Natural killer cell (primary cell): ENCODE measurements around the gene MYOF. TPM values are rescaled to one million over a fixed set of nuclear protein-coding genes. Genes with fewer than 3 reads are reported as not detected.

Experiments used
- ATAC-seq, 3 donors: fragments of 150-1000 bp in 2 of 3; fragments of 200-7000 bp in 1 of 3; cut with Tn5 transposase; 1 replicate in 1 of 3; 2 replicates in 2 of 3; pipeline ENCODE4 v1.10.0; 2021; ENCODE audit warnings: mild to moderate bottlenecking in 2 of 3, moderate library complexity in 2 of 3
- DNase-seq, 2 donors: peaks; one replicate each; pipeline versions ENCODE4 v3.0.0 to v3.0.0-alpha.2; 2013 to 2021; ENCODE audit warnings: mixed read lengths in 1 of 2
- H3K27ac ChIP-seq: one replicate; pipeline ENCODE4 v1.5.1; 2013; ENCODE audit warnings: mild to moderate bottlenecking, low read length
- H3K27me3 ChIP-seq: one replicate; pipeline ENCODE4 v1.6.1; 2013; ENCODE audit warnings: low read length; ENCODE audit not compliant: control insufficient read depth, insufficient read depth
- H3K36me3 ChIP-seq: one replicate; pipeline ENCODE4 v1.6.1; 2013; ENCODE audit warnings: low read length; ENCODE audit not compliant: control insufficient read depth, insufficient read depth
- H3K4me1 ChIP-seq: one replicate; pipeline ENCODE4 v1.6.1; 2013; ENCODE audit warnings: low read length; ENCODE audit not compliant: control insufficient read depth, insufficient read depth
- H3K4me3 ChIP-seq: one replicate; pipeline ENCODE4 v1.5.1; 2013; ENCODE audit warnings: low read length
- H3K9me3 ChIP-seq: one replicate; pipeline ENCODE4 v1.6.1; 2013; ENCODE audit warnings: low read length; ENCODE audit not compliant: control insufficient read depth, insufficient read depth
- H3K27ac Mint-ChIP-seq, 2 donors: one replicate each; pipeline ENCODE4 v1.8.0; 2022; ENCODE audit warnings: mild to moderate bottlenecking in 2 of 2, mixed read lengths in 2 of 2, moderate library complexity in 1 of 2
- H3K27me3 Mint-ChIP-seq, 2 donors: one replicate each; pipeline ENCODE4 v1.8.0; 2022; ENCODE audit warnings: low read depth in 2 of 2, mixed read lengths in 2 of 2
- H3K36me3 Mint-ChIP-seq: one replicate; pipeline ENCODE4 v1.8.0; 2022; ENCODE audit warnings: mixed read lengths
- H3K4me1 Mint-ChIP-seq, 2 donors: one replicate each; pipeline ENCODE4 v1.8.0; 2022; ENCODE audit warnings: mixed read lengths in 2 of 2
- H3K4me3 Mint-ChIP-seq: one replicate; pipeline ENCODE4 v1.8.0; 2022; ENCODE audit warnings: mild to moderate bottlenecking, moderate library complexity, mixed read lengths
- H3K9me3 Mint-ChIP-seq, 2 donors: one replicate each; pipeline ENCODE4 v1.8.0; 2022; ENCODE audit warnings: mixed read lengths in 2 of 2
- CTCF ChIP-seq: fragments of 200-600 bp; IDR thresholded peaks from one replicate; pipeline ENCODE4 v1.8.0; 2022; ENCODE audit warnings: antibody characterized with exemption
- WGBS: methylation state at CpG from one replicate; pipeline ENCODE4 v1.1.7; 2013; ENCODE audit warnings: missing lambda C conversion rate; ENCODE audit not compliant: insufficient coverage; 5-methylcytosine and 5-hydroxymethylcytosine counted together
- intact Hi-C: fragments of 100-400 bp; cut with micrococcal nuclease; formaldehyde crosslinking; loops from one replicate; pipeline ENCODE4 v1.14.2; 2022
- total RNA-seq, 4 donors: library from RNA; stranded (reverse); fragments of 120-200 nt in 1 of 4; gene quantifications; one replicate each; pipeline versions ENCODE4 v1.2.3 to v1.2.4, GENCODE V29; 2013 to 2022

MYOF gene
- total RNA-seq, 3 donors from 2014 or later (not counting 1 experiment from before 2014, with no cell fraction given) = 2.0 to 9.7 (median 2.9) TPM

DNA sequence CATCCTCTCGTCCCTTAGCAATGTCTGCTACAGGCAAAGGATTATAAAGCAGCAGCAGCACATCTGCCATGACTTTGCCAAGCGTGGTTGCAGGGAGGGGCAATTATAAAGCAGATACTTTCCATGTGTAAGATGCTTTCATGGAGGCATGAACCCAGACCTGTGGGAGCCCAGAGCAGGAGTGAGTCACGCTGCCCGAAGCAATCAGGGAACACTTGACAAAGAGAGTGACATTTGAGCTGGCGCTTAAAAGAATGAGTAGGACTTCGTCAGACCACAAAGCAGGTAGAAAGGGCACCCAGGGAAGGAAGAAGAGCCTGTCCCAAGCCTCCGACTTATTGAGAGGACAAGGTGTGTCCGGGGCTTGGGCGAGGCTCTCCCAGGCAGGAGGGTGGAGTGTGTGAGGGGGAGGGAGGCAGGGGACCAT, 147.2 kb downstream of the MYOF start:
- H3K27me3 ChIP-seq = no peaks in the 10 kb centered on the region
- Mint-ChIP-seq H3K9me3 (no peaks in the 10 kb centered on the region), H3K4me3 (no peak overlapping the region), H3K4me1 (no peaks in the 10 kb centered on the region), H3K27me3 (peaks cover 0 to 6% of the 10 kb centered on the region in 2 donors), H3K27ac (no peak overlapping the region), H3K36me3 (no peaks in the 10 kb centered on the region)
- no peak for TF ChIP-seq CTCF
- WGBS = 94% methylated on average over 9 of the region's 9 CpGs
- H3K9me3 ChIP-seq = no peaks in the 10 kb centered on the region
- H3K4me3 ChIP-seq = no peak overlapping the region
- ATAC-seq (no peak), DNase-seq (no peak)
- intact Hi-C loops = no loop called here
- no peaks in the 10 kb centered on the region for H3K4me1 ChIP-seq
- no peaks in the 10 kb centered on the region for H3K36me3 ChIP-seq
- no peak overlapping the region for H3K27ac ChIP-seq

- no peak for DNase-seq
- Mint-ChIP-seq H3K36me3 (no peaks in the 10 kb centered on the region), H3K4me1 (no peaks in the 10 kb centered on the region), H3K9me3 (no peaks in the 10 kb centered on the region), H3K27ac (no peak overlapping the region), H3K27me3 (peaks cover 0 to 6% of the 10 kb centered on the region in 2 donors), H3K4me3 (no peak overlapping the region)
- no peak for ATAC-seq
- H3K27me3 ChIP-seq = no peaks in the 10 kb centered on the region
- H3K9me3 ChIP-seq = no peaks in the 10 kb centered on the region
- no peaks in the 10 kb centered on the region for H3K36me3 ChIP-seq
- intact Hi-C loops = no loop called here
- WGBS = 89% methylated on average over 3 of the region's 3 CpGs
- H3K4me1 ChIP-seq = no peaks in the 10 kb centered on the region
- TF ChIP-seq CTCF = no peak
- H3K4me3 ChIP-seq = no peak overlapping the region
- H3K27ac ChIP-seq = no peak overlapping the region
These were observed 148.0 kb downstream of the MYOF start for GRCh38 chr10:93334181-93334580.

DNA sequence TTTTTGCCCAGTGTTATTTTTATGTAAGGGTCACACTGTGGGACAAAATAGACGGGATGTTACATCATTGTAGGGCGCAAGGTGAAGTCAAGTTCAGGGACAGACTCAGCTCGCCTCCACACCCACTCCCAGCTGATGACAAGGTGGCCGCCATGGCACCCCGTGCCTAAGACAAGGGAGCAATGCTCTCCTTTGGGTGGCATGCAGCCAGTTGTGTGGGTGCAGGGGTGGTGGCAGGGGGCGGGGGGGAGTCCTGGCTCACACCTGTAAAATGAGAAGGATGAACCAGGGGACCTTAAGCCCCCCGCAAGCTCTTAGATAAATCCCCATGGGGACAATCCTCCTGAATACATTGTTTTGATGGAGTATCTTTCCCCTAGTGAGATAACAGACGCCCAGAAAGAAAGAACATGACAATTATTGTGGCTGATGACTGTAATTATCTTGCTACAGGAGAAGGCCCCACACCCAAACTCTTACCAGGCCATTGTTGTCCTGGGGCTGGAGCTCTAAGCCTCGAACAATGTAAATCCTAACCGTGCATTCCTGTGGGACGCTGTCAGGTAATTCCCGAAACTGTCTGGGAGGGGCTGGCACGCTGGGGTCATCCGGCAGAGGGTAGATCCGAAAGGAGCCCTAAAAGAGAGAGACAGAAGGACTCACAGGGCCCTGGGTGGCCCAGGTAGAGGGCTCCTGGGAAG, 148.7 kb downstream of the MYOF start:
- Mint-ChIP-seq H3K4me3 (no peak overlapping the region), H3K9me3 (no peaks in the 10 kb centered on the region), H3K36me3 (no peaks in the 10 kb centered on the region), H3K27ac (no peak overlapping the region), H3K4me1 (no peaks in the 10 kb centered on the region), H3K27me3 (peaks cover 0 to 3% of the 10 kb centered on the region in 2 donors)
- no peaks in the 10 kb centered on the region for H3K27me3 ChIP-seq
- H3K27ac ChIP-seq = no peak overlapping the region
- DNase-seq (no peak), ATAC-seq (no peak)
- no peaks in the 10 kb centered on the region for H3K9me3 ChIP-seq
- no peaks in the 10 kb centered on the region for H3K4me1 ChIP-seq
- no peak for TF ChIP-seq CTCF
- no peaks in the 10 kb centered on the region for H3K36me3 ChIP-seq
- no peak overlapping the region for H3K4me3 ChIP-seq
- intact Hi-C loops = no loop called here
- 87% methylated on average over 14 of the region's 15 CpGs for WGBS

DNA sequence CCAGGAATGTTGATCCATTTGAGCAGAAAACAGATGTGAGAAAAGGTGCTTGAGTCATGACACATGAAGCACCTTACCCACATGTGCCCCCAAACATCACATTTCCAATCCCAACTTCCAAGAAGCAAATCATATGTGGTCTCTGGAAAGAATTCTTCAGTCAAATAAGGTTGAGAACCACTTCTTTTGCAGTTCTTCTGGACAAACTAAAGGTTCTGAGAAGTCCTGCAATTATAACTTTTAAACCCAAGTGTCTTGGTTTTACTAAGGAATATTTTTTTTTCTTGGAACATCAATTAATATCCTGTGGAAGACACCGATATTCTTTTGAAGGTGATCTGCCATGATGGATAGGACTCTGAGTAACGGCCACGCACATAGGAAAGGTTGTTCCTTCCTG, 151.3 kb downstream of the MYOF start:
- no peak overlapping the region for H3K27ac ChIP-seq
- intact Hi-C loops = no loop called here
- no peak overlapping the region for H3K4me3 ChIP-seq
- H3K9me3 ChIP-seq = no peaks in the 10 kb centered on the region
- DNase-seq (no peak), ATAC-seq (no peak)
- no peaks in the 10 kb centered on the region for H3K36me3 ChIP-seq
- TF ChIP-seq CTCF = no peak
- Mint-ChIP-seq H3K9me3 (no peaks in the 10 kb centered on the region), H3K36me3 (no peaks in the 10 kb centered on the region), H3K4me1 (no peaks in the 10 kb centered on the region), H3K4me3 (no peak overlapping the region), H3K27me3 (no peaks in the 10 kb centered on the region), H3K27ac (no peak overlapping the region)
- H3K27me3 ChIP-seq = no peaks in the 10 kb centered on the region
- no peaks in the 10 kb centered on the region for H3K4me1 ChIP-seq
- WGBS = 90% methylated on average over 3 of the region's 3 CpGs
